NCI-H748 (cell line): ENCODE results near the gene CYTH4.

ENCODE experiments used
- DNase-seq: peaks from one replicate; lab custom pipeline; 2025; ENCODE audit not compliant: unreplicated experiment; lab: John Stamatoyannopoulos, UW

The CYTH4 gene

GRCh38 chr22:37269936-37270678 lies 12.2 kb upstream of the CYTH4 start:
- no peak for DNase-seq

- DNase-seq, result no peak
Observed at GRCh38 chr22:37270928-37271650, 11.2 kb upstream of the CYTH4 start.

GRCh38 chr22:37273126-37273845 lies 9.0 kb upstream of the CYTH4 start:
- no peak for DNase-seq

GRCh38 chr22:37273846-37274225 lies 8.5 kb upstream of the CYTH4 start:
- DNase-seq, result no peak

- DNase-seq, result no peak
Observed at GRCh38 chr22:37274380-37274862, 7.9 kb upstream of the CYTH4 start.

- no peak for DNase-seq
Observed at GRCh38 chr22:37275134-37275533, 7.2 kb upstream of the CYTH4 start.

GRCh38 chr22:37275622-37276021 lies 6.7 kb upstream of the CYTH4 start:
- DNase-seq, result no peak

- DNase-seq, result no peak
Observed at GRCh38 chr22:37276776-37277175, 5.5 kb upstream of the CYTH4 start.

GRCh38 chr22:37277384-37277783 lies 4.9 kb upstream of the CYTH4 start:
- DNase-seq, result no peak

- DNase-seq, result no peak
Observed at GRCh38 chr22:37278261-37278660, 4.0 kb upstream of the CYTH4 start.

GRCh38 chr22:37279331-37280181 lies 2.8 kb upstream of the CYTH4 start:
- no peak for DNase-seq

GRCh38 chr22:37280718-37281117 lies 1.6 kb upstream of the CYTH4 start:
- DNase-seq, result no peak

GRCh38 chr22:37281195-37281594 lies 1.1 kb upstream of the CYTH4 start:
- DNase-seq, result no peak

- no peak for DNase-seq
Observed at GRCh38 chr22:37281646-37282384, 493 bp upstream of the CYTH4 start.

- DNase-seq, result no peak
Observed at GRCh38 chr22:37283393-37283937, 1.2 kb downstream of the CYTH4 start.

GRCh38 chr22:37284126-37284804 lies 2.0 kb downstream of the CYTH4 start:
- no peak for DNase-seq

- no peak for DNase-seq
Observed at GRCh38 chr22:37284805-37285355, 2.6 kb downstream of the CYTH4 start.

GRCh38 chr22:37285937-37286336 lies 3.6 kb downstream of the CYTH4 start:
- DNase-seq, result no peak

- no peak for DNase-seq
Observed at GRCh38 chr22:37287550-37287951, 5.2 kb downstream of the CYTH4 start.
